ENCODE data around the gene SLC45A1. TPM values are rescaled to one million over a fixed set of nuclear protein-coding genes. Genes with fewer than 3 reads are reported as not detected.

The SLC45A1 gene
- total RNA-seq, 6 donors from 2014 or later, result 0.91 to 1.4 (median 1.0) TPM; not detected in 2

- Histone ChIP-seq H3K27me3 (no peaks in the 10 kb centered on the region), H3K4me1 (peaks cover 17 to 28% (median 20%) of the 10 kb centered on the region in 4 donors), H3K4me3 (no peak overlapping the region), H3K27ac (peak overlapping the region; percentile 6 to 88 (median 62)), H3K36me3 (peaks cover 20 to 45% (median 42%) of the 10 kb centered on the region in 4 donors), H3K9me3 (no peaks in the 10 kb centered on the region)
- WGBS, 2 donors, result 63 to 67% methylated on average over 15 of the region's 15 CpGs
- TF ChIP-seq POLR2A (IDR thresholded peaks at IDR 0.05) (no peak), EP300 (IDR thresholded peaks at IDR 0.05) (no peak), POLR2AphosphoS5 (IDR thresholded peaks at IDR 0.05) (no peak)
- TF ChIP-seq, protein P1, sequence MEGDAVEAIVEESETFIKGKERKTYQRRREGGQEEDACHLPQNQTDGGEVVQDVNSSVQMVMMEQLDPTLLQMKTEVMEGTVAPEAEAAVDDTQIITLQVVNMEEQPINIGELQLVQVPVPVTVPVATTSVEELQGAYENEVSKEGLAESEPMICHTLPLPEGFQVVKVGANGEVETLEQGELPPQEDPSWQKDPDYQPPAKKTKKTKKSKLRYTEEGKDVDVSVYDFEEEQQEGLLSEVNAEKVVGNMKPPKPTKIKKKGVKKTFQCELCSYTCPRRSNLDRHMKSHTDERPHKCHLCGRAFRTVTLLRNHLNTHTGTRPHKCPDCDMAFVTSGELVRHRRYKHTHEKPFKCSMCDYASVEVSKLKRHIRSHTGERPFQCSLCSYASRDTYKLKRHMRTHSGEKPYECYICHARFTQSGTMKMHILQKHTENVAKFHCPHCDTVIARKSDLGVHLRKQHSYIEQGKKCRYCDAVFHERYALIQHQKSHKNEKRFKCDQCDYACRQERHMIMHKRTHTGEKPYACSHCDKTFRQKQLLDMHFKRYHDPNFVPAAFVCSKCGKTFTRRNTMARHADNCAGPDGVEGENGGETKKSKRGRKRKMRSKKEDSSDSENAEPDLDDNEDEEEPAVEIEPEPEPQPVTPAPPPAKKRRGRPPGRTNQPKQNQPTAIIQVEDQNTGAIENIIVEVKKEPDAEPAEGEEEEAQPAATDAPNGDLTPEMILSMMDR (IDR thresholded peaks at IDR 0.05), result no peak
- no peak for ATAC-seq (ENCODE audit: low FRiP score in 2 of 2)
- no peak for DNase-seq
Observed at GRCh38 chr1:8352471-8352845, 34.5 kb downstream of the SLC45A1 start.

DNA sequence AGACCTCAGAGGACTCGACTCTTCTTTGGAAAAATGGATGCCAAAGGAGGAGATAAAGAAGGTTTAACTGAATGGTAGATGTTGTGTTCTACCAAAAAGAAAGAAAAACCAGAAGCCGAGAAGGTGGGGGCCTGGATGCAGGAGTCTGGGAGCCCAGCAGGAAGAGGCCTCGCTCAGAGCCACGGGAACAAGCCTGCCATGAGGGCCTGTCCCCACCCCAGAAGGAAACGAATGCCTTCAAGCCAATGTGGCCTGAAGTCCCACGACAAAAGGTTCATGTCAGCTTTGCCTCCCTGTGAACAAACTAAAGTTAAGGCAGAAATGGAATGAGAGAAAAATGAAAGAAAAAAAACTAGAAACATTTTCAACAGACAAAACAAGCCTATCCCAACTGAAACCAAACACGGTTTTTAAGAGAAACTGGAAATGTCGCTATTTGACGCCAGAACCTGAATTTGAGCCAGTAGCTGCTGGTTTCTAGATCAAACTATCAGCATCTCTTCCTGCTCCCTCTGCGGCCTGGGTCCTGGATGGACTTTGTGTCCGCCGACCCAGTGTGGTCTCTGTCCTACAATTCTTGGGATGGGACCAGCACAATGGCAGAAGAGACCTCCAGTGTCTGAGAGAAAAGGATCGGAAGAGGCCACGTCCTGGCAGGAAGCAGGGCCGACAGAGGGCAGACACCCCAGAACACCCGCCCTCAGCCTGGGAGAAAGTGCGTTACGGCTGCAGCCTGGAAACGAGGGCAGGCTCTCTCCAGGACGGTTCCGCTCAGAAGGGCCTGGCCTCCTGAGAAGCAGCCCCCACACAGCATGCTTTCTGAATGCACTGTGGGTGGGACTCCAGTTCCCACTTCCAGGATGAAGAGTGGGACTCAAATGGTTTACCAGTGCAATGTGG is 35.2 kb downstream of the SLC45A1 start:
- H3K4me1 ChIP-seq, result peaks cover 17 to 28% (median 20%) of the 10 kb centered on the region in 4 donors
- TF ChIP-seq POLR2A (IDR thresholded peaks at IDR 0.05) (no peak), EP300 (IDR thresholded peaks at IDR 0.05) (no peak), POLR2AphosphoS5 (IDR thresholded peaks at IDR 0.05) (peak in 1 of 2 donors; percentile 6)
- TF ChIP-seq, protein P1 (IDR thresholded peaks at IDR 0.05), result no peak
- 63 to 69% methylated on average over 14 to 21 of the region's 21 CpGs for WGBS, 2 donors
- DNase-seq (no peak), ATAC-seq (ENCODE audit: low FRiP score in 2 of 2) (no peak)
- no peak overlapping the region for H3K4me3 ChIP-seq
- no peaks in the 10 kb centered on the region for H3K27me3 ChIP-seq
- peaks cover 26 to 52% (median 49%) of the 10 kb centered on the region in 4 donors for H3K36me3 ChIP-seq
- H3K27ac ChIP-seq, result peak overlapping the region; percentile 6 to 88 (median 62)
- H3K9me3 ChIP-seq, result no peaks in the 10 kb centered on the region

- WGBS, 2 donors, result 91 to 92% methylated on average over 8 of the region's 8 CpGs
- TF ChIP-seq, protein P1 (IDR thresholded peaks at IDR 0.05), result no peak
- TF ChIP-seq POLR2A (IDR thresholded peaks at IDR 0.05), result no peak
- Histone ChIP-seq H3K4me1 (peaks cover 14 to 23% (median 15%) of the 10 kb centered on the region in 4 donors), H3K9me3 (no peaks in the 10 kb centered on the region), H3K27me3 (no peaks in the 10 kb centered on the region), H3K4me3 (no peak overlapping the region), H3K36me3 (peaks cover 34 to 61% (median 58%) of the 10 kb centered on the region in 4 donors), H3K27ac (peak overlapping the region in 2 of 4 donors; percentile 62 to 88)
- DNase-seq (no peak), ATAC-seq (ENCODE audit: low FRiP score in 2 of 2) (no peak)
Observed at GRCh38 chr1:8354038-8354437, 36.1 kb downstream of the SLC45A1 start.

DNA sequence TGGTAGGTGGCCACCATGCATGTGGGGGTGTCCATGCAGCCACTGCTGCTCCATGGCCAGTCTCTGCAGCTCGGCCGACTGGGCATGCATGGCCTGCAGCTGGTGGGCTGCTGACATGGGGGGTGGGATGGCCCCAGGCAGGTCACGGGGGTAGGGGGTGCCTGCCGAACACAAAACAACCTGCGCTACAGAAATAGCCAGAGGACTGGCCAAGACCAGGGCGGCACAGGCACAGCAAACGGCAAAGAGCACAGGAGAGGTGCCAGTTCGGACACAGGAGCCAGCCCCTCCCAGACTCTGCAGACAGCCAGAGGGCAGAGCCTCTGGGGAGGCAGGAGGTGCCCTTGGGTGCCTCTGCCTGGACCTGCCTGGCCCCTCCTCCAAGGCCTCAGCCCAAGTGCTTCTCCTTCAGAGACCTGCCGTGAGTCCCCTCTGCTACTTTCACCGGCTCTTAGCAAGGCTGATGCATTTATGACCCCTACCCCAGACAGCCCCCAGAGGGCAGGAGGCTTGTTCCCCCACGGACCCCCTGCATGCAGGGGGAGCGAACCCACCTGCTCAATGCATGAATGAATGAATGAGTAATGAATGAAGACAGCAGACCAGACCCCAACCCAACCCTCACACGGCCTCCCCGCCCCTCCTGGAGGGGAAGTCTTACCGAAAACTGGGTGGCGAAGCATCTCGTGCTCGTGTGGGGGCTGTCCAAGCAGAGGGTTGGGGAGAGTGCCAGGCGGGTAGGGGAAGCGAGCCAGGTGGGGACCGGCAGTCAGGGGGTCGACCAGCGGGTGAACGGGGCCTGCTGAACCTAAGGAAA is 37.7 kb downstream of the SLC45A1 start:
- no peaks in the 10 kb centered on the region for H3K9me3 ChIP-seq
- H3K4me1 ChIP-seq, result peaks cover 14 to 19% (median 15%) of the 10 kb centered on the region in 4 donors
- 88 to 91% methylated on average over 17 to 24 of the region's 24 CpGs for WGBS, 2 donors
- peak overlapping the region in 1 of 4 donors; percentile 9 for H3K27ac ChIP-seq
- DNase-seq, result peak in 1 of 2 donors; percentile 51
- TF ChIP-seq POLR2AphosphoS5 (IDR thresholded peaks at IDR 0.05), result no peak
- no peak for TF ChIP-seq POLR2A (IDR thresholded peaks at IDR 0.05)
- TF ChIP-seq, protein P1 (IDR thresholded peaks at IDR 0.05), result no peak
- no peak for TF ChIP-seq EP300 (IDR thresholded peaks at IDR 0.05)
- no peak for ATAC-seq (ENCODE audit: low FRiP score in 2 of 2)
- no peak overlapping the region for H3K4me3 ChIP-seq
- peaks cover 42 to 77% (median 74%) of the 10 kb centered on the region in 4 donors for H3K36me3 ChIP-seq
- H3K27me3 ChIP-seq, result no peaks in the 10 kb centered on the region

All from upper lobe of left lung (tissue), 6 donors.